ENCODE data around the gene POMT1.

Gene POMT1

DNA sequence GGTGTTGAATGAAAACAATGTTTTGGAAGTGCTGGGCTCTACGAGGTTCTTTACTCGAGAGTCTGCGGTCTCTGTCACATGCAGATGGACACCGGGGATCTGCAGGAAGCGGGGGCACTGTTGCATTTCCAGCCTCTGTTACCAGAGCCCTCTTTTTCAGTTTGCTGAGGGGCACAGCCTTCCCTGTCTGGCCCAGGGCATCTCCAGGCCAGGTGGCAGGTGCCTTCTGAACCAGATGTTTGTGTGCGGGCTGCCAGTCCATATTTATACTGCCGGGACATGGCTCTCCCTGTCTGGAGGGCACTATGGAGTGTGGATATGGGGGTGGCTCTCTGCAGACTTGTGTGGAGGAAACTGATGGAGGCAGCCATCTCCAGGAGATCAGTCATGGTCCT, 18.7 kb upstream of the POMT1 start:
- no peaks in the 10 kb centered on the region for H3K9me3 ChIP-seq (ENCODE audit: control insufficient read depth, low read length)
- H3K27ac ChIP-seq (ENCODE audit: insufficient read depth, low read depth, low read length, poor library complexity, severe bottlenecking): no peak overlapping the region
- 96 to 97% methylated on average over 7 of the region's 7 CpGs for WGBS, 2 experiments
- peaks cover 80% of the 10 kb centered on the region for H3K36me3 ChIP-seq (ENCODE audit: control insufficient read depth, insufficient read depth, low read length)
- H3K4me3 ChIP-seq (ENCODE audit: insufficient read depth, low read depth, low read length): no peak overlapping the region
- H3K4me1 ChIP-seq (ENCODE audit: control insufficient read depth, insufficient read depth, low read length): no peaks in the 10 kb centered on the region
- no peaks in the 10 kb centered on the region for H3K27me3 ChIP-seq (ENCODE audit: control insufficient read depth, insufficient read depth, low read length, poor library complexity, severe bottlenecking)

DNA sequence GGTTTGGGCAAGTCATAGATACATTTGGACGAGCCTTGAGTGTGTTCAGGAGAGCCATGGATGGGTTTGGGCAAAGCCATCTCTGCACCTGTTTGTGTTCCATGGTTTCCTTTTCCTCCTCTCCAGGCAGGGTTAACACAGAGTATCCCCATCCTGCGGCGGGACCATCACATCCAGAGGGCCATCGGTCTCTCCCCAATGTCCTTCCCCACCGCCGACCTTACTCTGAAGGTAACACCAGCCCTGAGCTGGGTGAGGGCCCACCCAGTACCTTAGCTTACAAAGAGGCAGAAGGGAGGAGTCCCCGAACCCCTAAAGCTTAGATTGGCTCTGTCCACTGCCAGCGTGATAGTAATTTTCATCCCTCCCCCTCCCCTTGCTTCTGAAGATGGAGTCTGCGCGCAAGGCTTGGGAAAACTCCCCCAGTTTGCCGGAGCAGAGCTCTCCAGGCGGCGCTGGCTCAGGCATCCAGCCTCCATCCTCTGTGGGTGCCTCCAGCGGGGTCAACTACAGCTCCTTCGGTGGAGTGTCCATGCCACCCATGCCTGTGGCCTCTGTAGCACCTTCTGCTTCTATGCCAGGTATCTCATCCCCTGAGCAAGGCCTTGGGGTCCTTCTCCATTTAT, 18.0 kb upstream of the POMT1 start:
- no peaks in the 10 kb centered on the region for H3K9me3 ChIP-seq (ENCODE audit: control insufficient read depth, low read length)
- no peak overlapping the region for H3K4me3 ChIP-seq (ENCODE audit: insufficient read depth, low read depth, low read length)
- peaks cover 79% of the 10 kb centered on the region for H3K36me3 ChIP-seq (ENCODE audit: control insufficient read depth, insufficient read depth, low read length)
- WGBS, 2 experiments: 96% methylated on average over 15 of the region's 15 CpGs
- no peaks in the 10 kb centered on the region for H3K27me3 ChIP-seq (ENCODE audit: control insufficient read depth, insufficient read depth, low read length, poor library complexity, severe bottlenecking)
- H3K4me1 ChIP-seq (ENCODE audit: control insufficient read depth, insufficient read depth, low read length): no peaks in the 10 kb centered on the region
- H3K27ac ChIP-seq (ENCODE audit: insufficient read depth, low read depth, low read length, poor library complexity, severe bottlenecking): no peak overlapping the region

DNA sequence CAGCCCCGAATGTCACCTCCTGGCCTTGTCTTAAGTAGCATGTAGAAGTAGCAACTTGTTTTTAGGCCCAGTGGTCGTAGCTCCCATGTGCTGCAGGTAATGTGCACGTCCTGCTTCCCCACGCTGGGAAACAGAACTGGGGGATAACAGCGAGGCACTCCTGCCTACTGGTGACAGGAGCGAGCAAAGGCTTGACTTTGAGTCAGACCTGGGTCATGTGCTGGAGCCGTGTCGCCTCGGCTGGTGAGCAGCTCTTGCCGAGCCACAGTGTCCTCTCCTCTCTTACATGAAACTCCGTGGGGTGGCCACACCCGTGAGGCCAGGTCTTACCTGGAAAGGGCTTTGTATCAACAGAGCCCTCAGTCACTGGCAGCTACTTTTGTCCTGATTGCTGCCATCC, 17.5 kb upstream of the POMT1 start:
- Histone ChIP-seq H3K9me3 (ENCODE audit: control insufficient read depth, low read length) (no peaks in the 10 kb centered on the region), H3K4me3 (ENCODE audit: insufficient read depth, low read depth, low read length) (no peak overlapping the region), H3K27me3 (ENCODE audit: control insufficient read depth, insufficient read depth, low read length, poor library complexity, severe bottlenecking) (no peaks in the 10 kb centered on the region), H3K36me3 (ENCODE audit: control insufficient read depth, insufficient read depth, low read length) (peaks cover 79% of the 10 kb centered on the region), H3K4me1 (ENCODE audit: control insufficient read depth, insufficient read depth, low read length) (no peaks in the 10 kb centered on the region), H3K27ac (ENCODE audit: insufficient read depth, low read depth, low read length, poor library complexity, severe bottlenecking) (no peak overlapping the region)
- WGBS, 2 experiments: 90 to 92% methylated on average over 12 of the region's 12 CpGs

DNA sequence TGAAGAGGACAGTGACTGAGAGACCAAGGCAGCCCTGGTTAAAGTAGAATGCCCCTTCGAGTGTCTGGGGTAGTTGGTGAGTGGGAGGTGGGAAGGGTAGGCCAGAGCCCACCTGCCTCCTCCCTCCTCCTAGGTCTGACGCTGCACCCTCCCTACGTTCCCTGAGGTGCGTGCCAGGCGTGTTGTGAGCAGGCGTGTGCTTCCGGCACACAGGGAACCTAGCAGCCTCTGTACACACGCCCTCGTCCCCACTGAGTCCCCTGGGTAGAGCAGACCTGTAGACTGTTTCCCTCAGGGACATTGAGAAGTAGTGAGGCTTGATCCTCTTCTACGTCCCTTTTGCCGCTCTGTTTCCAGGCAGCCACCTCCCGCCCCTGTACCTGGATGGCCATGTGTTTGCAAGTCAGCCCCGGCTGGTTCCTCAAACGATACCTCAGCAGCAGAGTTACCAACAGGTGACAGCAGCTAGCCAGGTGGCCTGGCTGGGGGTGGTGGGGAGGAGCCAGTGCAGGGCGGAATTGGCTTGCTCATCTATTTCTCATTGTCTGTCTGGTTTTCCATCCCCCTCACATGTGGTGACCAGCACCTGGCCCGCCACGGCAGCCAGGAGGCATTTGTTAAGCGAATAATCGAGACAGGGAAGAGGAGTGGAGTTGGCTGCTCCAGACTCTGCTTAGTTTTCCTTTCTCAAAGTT, 16.8 kb upstream of the POMT1 start:
- no peaks in the 10 kb centered on the region for H3K4me1 ChIP-seq (ENCODE audit: control insufficient read depth, insufficient read depth, low read length)
- 91% methylated on average over 19 of the region's 19 CpGs for WGBS, 2 experiments
- H3K27me3 ChIP-seq (ENCODE audit: control insufficient read depth, insufficient read depth, low read length, poor library complexity, severe bottlenecking): no peaks in the 10 kb centered on the region
- no peak overlapping the region for H3K27ac ChIP-seq (ENCODE audit: insufficient read depth, low read depth, low read length, poor library complexity, severe bottlenecking)
- H3K4me3 ChIP-seq (ENCODE audit: insufficient read depth, low read depth, low read length): no peak overlapping the region
- H3K36me3 ChIP-seq (ENCODE audit: control insufficient read depth, insufficient read depth, low read length): peaks cover 79% of the 10 kb centered on the region
- no peaks in the 10 kb centered on the region for H3K9me3 ChIP-seq (ENCODE audit: control insufficient read depth, low read length)

DNA sequence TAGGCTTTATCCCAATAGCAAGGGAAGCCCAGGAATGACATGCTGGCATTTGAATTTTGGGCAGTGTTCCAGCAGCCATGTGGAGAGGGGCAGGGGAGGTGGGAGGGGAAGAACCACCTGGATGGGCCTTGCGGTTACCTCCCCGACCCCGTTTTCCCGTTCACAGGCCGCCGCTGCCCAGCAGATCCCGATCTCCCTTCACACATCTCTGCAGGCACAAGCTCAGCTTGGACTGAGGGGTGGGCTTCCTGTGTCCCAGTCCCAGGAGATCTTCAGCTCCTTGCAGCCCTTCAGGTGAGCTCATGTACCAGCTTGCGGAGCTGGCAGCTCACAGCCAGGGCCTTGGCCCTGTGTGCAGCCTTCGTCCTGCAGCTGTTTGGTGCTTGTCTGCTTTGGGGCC, 15.7 kb upstream of the POMT1 start:
- H3K4me1 ChIP-seq (ENCODE audit: control insufficient read depth, insufficient read depth, low read length): no peaks in the 10 kb centered on the region
- H3K4me3 ChIP-seq (ENCODE audit: insufficient read depth, low read depth, low read length): no peak overlapping the region
- H3K27ac ChIP-seq (ENCODE audit: insufficient read depth, low read depth, low read length, poor library complexity, severe bottlenecking): no peak overlapping the region
- H3K36me3 ChIP-seq (ENCODE audit: control insufficient read depth, insufficient read depth, low read length): peaks cover 82% of the 10 kb centered on the region
- no peaks in the 10 kb centered on the region for H3K9me3 ChIP-seq (ENCODE audit: control insufficient read depth, low read length)
- 93 to 97% methylated on average over 9 of the region's 9 CpGs for WGBS, 2 experiments
- no peaks in the 10 kb centered on the region for H3K27me3 ChIP-seq (ENCODE audit: control insufficient read depth, insufficient read depth, low read length, poor library complexity, severe bottlenecking)

DNA sequence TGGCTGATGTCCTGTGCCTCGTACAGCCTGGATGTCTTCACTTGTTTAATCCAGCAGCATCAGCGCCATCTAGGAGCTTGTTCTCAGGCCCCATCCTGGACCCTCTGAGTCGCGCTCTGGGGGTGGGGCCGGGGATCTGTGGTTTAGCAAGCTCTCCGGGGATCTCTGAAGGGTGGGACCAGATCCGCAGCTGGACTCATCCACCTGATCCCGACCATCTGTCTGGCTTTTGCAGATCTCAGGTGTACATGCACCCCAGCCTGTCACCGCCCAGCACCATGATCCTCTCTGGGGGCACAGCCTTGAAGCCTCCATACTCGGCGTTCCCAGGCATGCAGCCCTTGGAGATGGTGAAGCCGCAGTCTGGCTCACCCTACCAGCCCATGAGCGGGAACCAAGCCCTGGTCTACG, 15.1 kb upstream of the POMT1 start:
- no peak overlapping the region for H3K4me3 ChIP-seq (ENCODE audit: insufficient read depth, low read depth, low read length)
- 94 to 95% methylated on average over 14 of the region's 14 CpGs for WGBS, 2 experiments
- H3K36me3 ChIP-seq (ENCODE audit: control insufficient read depth, insufficient read depth, low read length): peaks cover 82% of the 10 kb centered on the region
- H3K27ac ChIP-seq (ENCODE audit: insufficient read depth, low read depth, low read length, poor library complexity, severe bottlenecking): no peak overlapping the region
- H3K9me3 ChIP-seq (ENCODE audit: control insufficient read depth, low read length): no peaks in the 10 kb centered on the region
- H3K27me3 ChIP-seq (ENCODE audit: control insufficient read depth, insufficient read depth, low read length, poor library complexity, severe bottlenecking): no peaks in the 10 kb centered on the region
- no peaks in the 10 kb centered on the region for H3K4me1 ChIP-seq (ENCODE audit: control insufficient read depth, insufficient read depth, low read length)

DNA sequence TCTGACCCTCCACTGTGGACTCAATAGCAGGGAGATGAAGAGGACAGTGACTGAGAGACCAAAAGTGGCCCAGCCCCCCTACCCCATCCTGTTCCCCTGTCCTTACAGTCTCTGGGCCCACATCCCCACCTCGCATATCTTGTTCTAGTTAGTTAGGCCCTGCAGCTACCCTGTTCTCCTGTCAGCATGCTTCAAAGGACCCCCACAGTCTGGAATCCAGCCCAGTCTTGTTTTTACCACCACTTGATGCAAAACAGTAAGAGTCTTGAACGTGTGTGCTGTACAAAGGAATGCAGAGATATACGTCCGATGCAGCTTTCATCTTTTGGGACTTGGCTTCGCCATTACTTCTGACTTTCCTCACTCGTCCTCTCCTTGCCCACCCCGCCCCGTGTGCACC, 12.2 kb upstream of the POMT1 start:
- Histone ChIP-seq H3K27me3 (ENCODE audit: control insufficient read depth, insufficient read depth, low read length, poor library complexity, severe bottlenecking) (no peaks in the 10 kb centered on the region), H3K4me1 (ENCODE audit: control insufficient read depth, insufficient read depth, low read length) (no peaks in the 10 kb centered on the region), H3K36me3 (ENCODE audit: control insufficient read depth, insufficient read depth, low read length) (peaks cover 79% of the 10 kb centered on the region), H3K4me3 (ENCODE audit: insufficient read depth, low read depth, low read length) (no peak overlapping the region), H3K9me3 (ENCODE audit: control insufficient read depth, low read length) (no peaks in the 10 kb centered on the region), H3K27ac (ENCODE audit: insufficient read depth, low read depth, low read length, poor library complexity, severe bottlenecking) (no peak overlapping the region)
- 82 to 85% methylated on average over 8 of the region's 8 CpGs for WGBS, 2 experiments

DNA sequence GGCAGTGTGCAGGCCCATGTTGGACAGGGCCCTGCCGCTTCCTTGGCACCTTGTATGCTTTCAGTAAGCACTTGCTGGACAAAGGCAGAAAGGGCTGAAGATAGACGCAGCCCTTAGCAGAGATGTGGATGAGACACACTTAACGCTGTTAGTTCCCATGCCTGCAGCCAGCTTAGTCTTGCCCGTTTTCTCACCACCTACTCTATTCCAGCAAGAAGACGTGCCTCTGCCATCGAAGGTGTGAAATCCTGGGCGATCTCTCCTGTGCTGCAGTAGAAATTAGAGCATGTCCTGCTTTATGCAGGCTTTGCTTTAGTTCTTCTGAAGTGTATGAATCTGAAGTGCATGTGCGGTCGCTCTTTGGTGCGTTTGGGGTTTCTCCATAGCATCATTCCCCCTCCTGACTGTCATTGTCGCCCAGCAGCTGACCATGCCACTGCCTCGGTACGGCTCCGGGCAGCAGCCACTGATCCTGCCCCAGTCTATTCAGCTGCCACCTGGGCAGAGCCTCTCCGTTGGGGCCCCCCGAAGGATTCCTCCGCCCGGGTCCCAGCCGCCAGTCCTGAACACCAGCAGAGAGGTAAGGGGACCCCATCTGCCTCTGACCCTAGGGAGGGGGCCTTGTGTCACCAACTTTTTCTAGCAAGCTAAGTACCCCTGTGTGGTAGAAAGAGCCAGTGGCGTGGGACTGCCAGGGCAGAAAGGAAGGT, 11.6 kb upstream of the POMT1 start:
- H3K27me3 ChIP-seq (ENCODE audit: control insufficient read depth, insufficient read depth, low read length, poor library complexity, severe bottlenecking): no peaks in the 10 kb centered on the region
- 95 to 96% methylated on average over 20 of the region's 20 CpGs for WGBS, 2 experiments
- no peaks in the 10 kb centered on the region for H3K9me3 ChIP-seq (ENCODE audit: control insufficient read depth, low read length)
- peaks cover 80% of the 10 kb centered on the region for H3K36me3 ChIP-seq (ENCODE audit: control insufficient read depth, insufficient read depth, low read length)
- no peaks in the 10 kb centered on the region for H3K4me1 ChIP-seq (ENCODE audit: control insufficient read depth, insufficient read depth, low read length)
- H3K27ac ChIP-seq (ENCODE audit: insufficient read depth, low read depth, low read length, poor library complexity, severe bottlenecking): no peak overlapping the region
- H3K4me3 ChIP-seq (ENCODE audit: insufficient read depth, low read depth, low read length): no peak overlapping the region

DNA sequence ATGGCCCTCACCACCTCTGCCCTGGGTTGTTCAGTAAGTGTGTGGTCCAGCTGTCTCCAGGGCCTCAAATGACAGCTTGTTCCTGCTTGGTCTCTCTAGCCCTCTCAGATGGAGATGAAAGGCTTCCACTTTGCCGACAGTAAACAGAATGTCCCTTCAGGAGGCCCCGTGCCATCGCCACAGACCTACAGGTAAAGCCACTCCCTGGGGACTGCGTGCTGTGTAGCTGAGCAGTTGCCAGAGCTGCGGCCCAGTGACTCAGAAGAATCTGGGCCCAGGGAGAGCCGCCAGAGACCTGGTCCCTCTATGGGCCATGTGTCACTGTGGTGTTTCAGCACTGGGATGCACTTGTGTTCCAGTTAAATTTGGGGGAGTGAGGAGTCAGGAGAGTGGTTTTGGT, 10.6 kb upstream of the POMT1 start:
- Histone ChIP-seq H3K27ac (ENCODE audit: insufficient read depth, low read depth, low read length, poor library complexity, severe bottlenecking) (no peak overlapping the region), H3K4me3 (ENCODE audit: insufficient read depth, low read depth, low read length) (no peak overlapping the region), H3K4me1 (ENCODE audit: control insufficient read depth, insufficient read depth, low read length) (no peaks in the 10 kb centered on the region), H3K36me3 (ENCODE audit: control insufficient read depth, insufficient read depth, low read length) (peaks cover 78% of the 10 kb centered on the region), H3K9me3 (ENCODE audit: control insufficient read depth, low read length) (no peaks in the 10 kb centered on the region), H3K27me3 (ENCODE audit: control insufficient read depth, insufficient read depth, low read length, poor library complexity, severe bottlenecking) (no peaks in the 10 kb centered on the region)
- 95 to 96% methylated on average over 6 of the region's 6 CpGs for WGBS, 2 experiments

DNA sequence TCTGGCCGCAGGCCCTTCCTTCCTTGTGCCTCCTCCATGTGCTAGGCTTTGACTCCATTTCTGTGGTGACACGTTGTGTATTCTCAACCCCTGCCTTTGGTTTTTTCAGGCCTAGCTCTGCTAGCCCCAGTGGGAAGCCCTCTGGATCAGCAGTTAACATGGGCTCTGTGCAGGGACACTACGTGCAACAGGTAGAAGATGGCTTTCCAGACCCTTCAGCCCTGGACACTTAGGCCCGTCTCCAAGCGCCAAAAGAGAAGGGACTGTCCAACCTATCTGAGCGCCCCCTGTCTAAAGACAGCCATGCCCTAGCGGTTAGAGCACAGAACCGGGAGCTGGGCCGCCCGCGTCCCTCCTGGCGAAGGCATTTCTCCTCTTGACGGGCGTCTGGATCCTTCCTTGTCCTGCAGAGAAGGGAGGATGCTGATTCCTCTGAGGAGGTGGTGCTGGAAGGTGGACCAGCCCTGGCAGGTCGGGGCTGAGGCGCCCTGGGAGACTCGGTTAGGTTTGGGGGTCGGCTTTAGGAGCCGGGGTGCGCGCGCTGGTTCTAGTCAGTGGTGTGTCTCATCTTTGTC, 8.3 kb upstream of the POMT1 start:
- H3K4me1 ChIP-seq (ENCODE audit: control insufficient read depth, insufficient read depth, low read length): no peaks in the 10 kb centered on the region
- H3K27me3 ChIP-seq (ENCODE audit: control insufficient read depth, insufficient read depth, low read length, poor library complexity, severe bottlenecking): no peaks in the 10 kb centered on the region
- no peaks in the 10 kb centered on the region for H3K9me3 ChIP-seq (ENCODE audit: control insufficient read depth, low read length)
- H3K4me3 ChIP-seq (ENCODE audit: insufficient read depth, low read depth, low read length): no peak overlapping the region
- H3K27ac ChIP-seq (ENCODE audit: insufficient read depth, low read depth, low read length, poor library complexity, severe bottlenecking): no peak overlapping the region
- peaks cover 85% of the 10 kb centered on the region for H3K36me3 ChIP-seq (ENCODE audit: control insufficient read depth, insufficient read depth, low read length)
- 96 to 97% methylated on average over 22 of the region's 22 CpGs for WGBS, 2 experiments

Measured in ectodermal cell (in vitro differentiated cells).